Stimulated activated CD8-positive, alpha-beta memory T cell treated with anti-CD3 and anti-CD28 coated beads, Interleukin-4, amount 100 ng/mL, for 4 hours (primary cell): ENCODE data around the gene RELN.
"Not testable (repeated sequence)": the region's sequence is repeated elsewhere in the genome, so short reads cannot be mapped to it uniquely, and the experiment has no call there.

Experiments
- DNase-seq, 2 donors: peaks; one replicate each; pipeline ENCODE4 v3.0.0-alpha.2; 2020; ENCODE audit warnings: low read depth in 2 of 2, low spot score in 1 of 2

Gene RELN

GRCh38 chr7:103856929-103857328 lies 132.5 kb downstream of the RELN start:
- DNase-seq, result no peak

- no peak for DNase-seq
These were observed 133.8 kb downstream of the RELN start for GRCh38 chr7:103855671-103856070.

- no peak for DNase-seq
These were observed 134.8 kb downstream of the RELN start for GRCh38 chr7:103854611-103855010.

- DNase-seq, result no peak
These were observed 138.1 kb downstream of the RELN start for GRCh38 chr7:103851357-103851756.

- no peak for DNase-seq
These were observed 145.6 kb downstream of the RELN start for GRCh38 chr7:103843689-103844480.

GRCh38 chr7:103833401-103833800 lies 156.1 kb downstream of the RELN start:
- DNase-seq, result no peak

GRCh38 chr7:103832438-103832837 lies 157.0 kb downstream of the RELN start:
- DNase-seq, result no peak

GRCh38 chr7:103824251-103824650 lies 165.2 kb downstream of the RELN start:
- no peak for DNase-seq

- DNase-seq, result no peak
These were observed 166.4 kb downstream of the RELN start for GRCh38 chr7:103823084-103823483.

- DNase-seq, result no peak
These were observed 168.4 kb downstream of the RELN start for GRCh38 chr7:103821092-103821491.

GRCh38 chr7:103815972-103816371 lies 173.5 kb downstream of the RELN start:
- DNase-seq, result not testable (repeated sequence)

GRCh38 chr7:103813970-103814369 lies 175.5 kb downstream of the RELN start:
- DNase-seq, result no peak

GRCh38 chr7:103811997-103812396 lies 177.5 kb downstream of the RELN start:
- no peak for DNase-seq

- no peak for DNase-seq
These were observed 178.2 kb downstream of the RELN start for GRCh38 chr7:103811290-103811689.

GRCh38 chr7:103810112-103810744 lies 179.2 kb downstream of the RELN start:
- DNase-seq, result no peak

- DNase-seq, result no peak
These were observed 180.0 kb downstream of the RELN start for GRCh38 chr7:103809229-103809994.

- DNase-seq, result no peak
These were observed 184.1 kb downstream of the RELN start for GRCh38 chr7:103805346-103805745.

GRCh38 chr7:103803631-103804030 lies 185.8 kb downstream of the RELN start:
- no peak for DNase-seq

GRCh38 chr7:103799298-103799697 lies 190.2 kb downstream of the RELN start:
- no peak for DNase-seq

- no peak for DNase-seq
These were observed 191.7 kb downstream of the RELN start for GRCh38 chr7:103797647-103798307.

GRCh38 chr7:103796327-103796962 lies 193.0 kb downstream of the RELN start:
- DNase-seq, result no peak
